HUES6 (cell line): ENCODE data around the gene TCF12.
"Not testable (repeated sequence)": the region's sequence is repeated elsewhere in the genome, so short reads cannot be mapped to it uniquely, and the experiment has no call there.

Experiments used
- H3K27ac ChIP-seq: 2 replicates; pipeline ENCODE4 v1.7.0; 2013; ENCODE audit warnings: low read depth, mild to moderate bottlenecking, low read length, inconsistent platforms
- H3K27me3 ChIP-seq: 2 replicates; pipeline ENCODE4 v1.6.1; 2013; ENCODE audit warnings: low read length; ENCODE audit not compliant: control insufficient read depth, insufficient read depth
- H3K36me3 ChIP-seq: 2 replicates; pipeline ENCODE4 v1.6.1; 2013; ENCODE audit warnings: low read length; ENCODE audit not compliant: control insufficient read depth, insufficient read depth
- H3K4me1 ChIP-seq: 2 replicates; pipeline ENCODE4 v1.6.1; 2013; ENCODE audit warnings: low read length; ENCODE audit not compliant: control insufficient read depth, insufficient read depth
- H3K4me3 ChIP-seq: 2 replicates; pipeline ENCODE4 v1.5.1; 2013; ENCODE audit warnings: low read depth, low read length
- H3K9ac ChIP-seq: one replicate; pipeline ENCODE4 v1.6.1; 2013; ENCODE audit warnings: mild to moderate bottlenecking, low read length
- H3K9me3 ChIP-seq: 2 replicates; pipeline ENCODE4 v1.6.1; 2013; ENCODE audit warnings: low read depth, low read length; ENCODE audit not compliant: control insufficient read depth, insufficient read depth

The TCF12 gene

DNA sequence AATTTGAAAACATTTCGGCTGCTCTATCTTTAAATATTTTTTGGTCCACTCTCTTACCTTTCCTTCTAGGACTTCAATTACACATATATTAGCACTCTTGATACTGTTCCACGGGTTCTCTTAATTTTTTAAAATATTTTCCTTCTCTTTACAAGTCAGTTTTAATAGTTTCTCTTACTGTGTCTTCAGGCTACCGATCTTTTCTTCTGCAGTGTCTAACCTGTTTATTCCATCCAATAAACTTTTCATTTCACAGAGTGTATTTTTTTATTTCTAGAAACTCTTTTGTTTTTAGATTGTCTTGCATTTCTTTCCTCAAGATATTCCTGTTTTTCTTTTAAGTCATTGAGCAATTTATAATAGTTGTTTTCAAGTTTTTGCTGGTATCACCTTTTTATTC lies 27.7 kb downstream of the TCF12 start:
- no peak overlapping the region for H3K4me3 ChIP-seq
- H3K27me3 ChIP-seq: no peaks in the 10 kb centered on the region
- H3K9ac ChIP-seq: no peak overlapping the region
- no peak overlapping the region for H3K27ac ChIP-seq
- peaks cover 3% of the 10 kb centered on the region; the same call in 1 of the 2 replicates for H3K9me3 ChIP-seq
- no peaks in the 10 kb centered on the region for H3K4me1 ChIP-seq
- H3K36me3 ChIP-seq: no peaks in the 10 kb centered on the region

DNA sequence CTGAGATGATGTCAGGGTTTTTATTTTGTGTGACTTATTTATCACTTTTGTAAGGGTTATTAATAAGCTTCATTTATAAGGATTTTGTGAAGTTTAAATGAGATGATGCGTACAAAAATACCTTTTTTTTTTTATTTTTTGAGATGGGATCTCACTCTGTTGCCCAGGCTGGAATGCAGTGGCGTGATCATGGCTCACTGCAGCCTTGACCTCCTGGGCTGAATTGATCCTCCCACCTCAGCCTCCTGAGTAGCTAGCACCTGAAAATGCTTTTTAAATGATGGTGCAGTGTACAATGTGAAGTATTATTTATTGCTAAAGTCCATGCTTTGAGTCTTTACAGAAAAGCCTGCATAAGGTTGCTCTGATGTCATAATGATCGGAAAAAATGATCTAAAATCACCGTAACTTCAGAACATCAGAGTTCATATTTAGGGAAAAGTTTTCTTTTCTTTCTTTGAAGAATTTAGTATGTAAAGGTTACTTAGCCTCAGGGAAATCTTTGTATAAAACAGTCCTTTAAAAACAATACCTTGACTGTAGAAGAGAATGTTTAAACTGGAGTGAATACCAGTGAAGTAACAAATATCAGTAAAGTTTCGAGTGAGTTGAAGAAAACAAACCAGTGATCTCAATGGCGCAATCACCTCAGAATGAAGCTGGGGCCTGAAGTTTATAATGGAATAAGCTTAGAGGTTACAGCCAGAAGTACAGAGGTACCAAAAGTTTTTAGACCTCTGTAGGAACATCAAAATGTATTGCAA lies 29.7 kb downstream of the TCF12 start:
- Histone ChIP-seq H3K4me3 (no peak overlapping the region), H3K9ac (no peak overlapping the region), H3K9me3 (peaks cover 9% of the 10 kb centered on the region; the same call in 1 of the 2 replicates), H3K4me1 (no peaks in the 10 kb centered on the region), H3K36me3 (no peaks in the 10 kb centered on the region), H3K27me3 (no peaks in the 10 kb centered on the region), H3K27ac (no peak overlapping the region)

GRCh38 chr15:56948764-56949101 lies 30.3 kb downstream of the TCF12 start:
- H3K36me3 ChIP-seq: no peaks in the 10 kb centered on the region

GRCh38 chr15:56950979-56951378 lies 32.5 kb downstream of the TCF12 start:
- no peaks in the 10 kb centered on the region for H3K4me1 ChIP-seq
- H3K27ac ChIP-seq: no peak overlapping the region
- H3K36me3 ChIP-seq: no peaks in the 10 kb centered on the region
- H3K27me3 ChIP-seq: no peaks in the 10 kb centered on the region
- H3K9ac ChIP-seq: no peak overlapping the region
- no peak overlapping the region for H3K4me3 ChIP-seq
- peaks cover 9% of the 10 kb centered on the region; the same call in 1 of the 2 replicates for H3K9me3 ChIP-seq

More at GRCh38 chr15:56948764-56949101, 30.3 kb downstream of the TCF12 start:
- Histone ChIP-seq H3K4me1 (no peaks in the 10 kb centered on the region), H3K27ac (no peak overlapping the region), H3K9ac (no peak overlapping the region), H3K9me3 (peaks cover 12% of the 10 kb centered on the region; the same call in 1 of the 2 replicates), H3K27me3 (no peaks in the 10 kb centered on the region), H3K4me3 (no peak overlapping the region)

GRCh38 chr15:56953790-56954189 lies 35.3 kb downstream of the TCF12 start:
- H3K9ac ChIP-seq: no peak overlapping the region
- H3K9me3 ChIP-seq: peaks cover 9% of the 10 kb centered on the region; the same call in 1 of the 2 replicates
- no peak overlapping the region for H3K27ac ChIP-seq
- no peak overlapping the region for H3K4me3 ChIP-seq
- peaks cover 12% of the 10 kb centered on the region for H3K4me1 ChIP-seq
- H3K36me3 ChIP-seq: no peaks in the 10 kb centered on the region
- H3K27me3 ChIP-seq: no peaks in the 10 kb centered on the region

DNA sequence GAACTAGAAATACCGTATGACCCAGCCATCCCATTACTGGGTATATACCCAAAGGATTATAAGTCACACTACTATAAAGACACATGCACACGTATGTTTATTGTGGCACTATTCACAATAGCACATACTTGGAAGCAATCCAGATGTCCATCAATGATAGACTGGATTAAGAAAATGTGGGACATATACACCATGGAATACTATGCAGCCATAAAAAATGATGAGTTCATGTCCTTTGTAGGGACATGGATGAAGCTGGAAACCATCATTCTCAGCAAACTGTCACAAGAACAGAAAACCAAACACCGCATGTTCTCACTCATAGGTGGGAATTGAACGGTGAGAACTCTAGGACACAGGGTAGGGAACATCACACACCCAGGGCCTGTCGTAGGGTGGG lies 36.6 kb downstream of the TCF12 start:
- H3K4me3 ChIP-seq, H3K36me3 ChIP-seq, H3K27ac ChIP-seq, H3K9ac ChIP-seq, H3K27me3 ChIP-seq, H3K9me3 ChIP-seq: not testable (repeated sequence)
- peaks cover 16% of the 10 kb centered on the region for H3K4me1 ChIP-seq

DNA sequence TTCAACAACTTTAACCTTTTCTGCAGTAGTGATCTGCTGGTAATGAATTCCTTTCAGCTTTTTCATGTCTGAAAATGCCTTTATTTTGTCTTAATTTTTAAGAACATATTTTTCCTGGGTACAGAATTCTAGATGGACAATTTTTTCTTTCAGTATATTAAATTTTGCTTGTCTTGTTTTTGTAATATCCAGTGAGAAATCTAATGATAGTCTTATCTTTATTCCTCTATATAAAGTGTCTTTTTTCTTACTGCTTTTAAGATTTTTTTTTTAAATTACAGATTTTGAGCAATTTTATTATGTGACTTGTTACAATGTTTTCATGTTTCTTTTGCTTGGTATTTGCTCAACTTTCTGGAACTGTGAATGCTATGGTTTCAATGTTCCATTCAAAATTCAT lies 38.1 kb downstream of the TCF12 start:
- Histone ChIP-seq H3K4me1 (peaks cover 16% of the 10 kb centered on the region), H3K36me3 (no peaks in the 10 kb centered on the region), H3K27ac (no peak overlapping the region), H3K9ac (no peak overlapping the region), H3K9me3 (peaks cover 9% of the 10 kb centered on the region; the same call in 1 of the 2 replicates), H3K27me3 (no peaks in the 10 kb centered on the region), H3K4me3 (no peak overlapping the region)

GRCh38 chr15:56957812-56958406 lies 39.5 kb downstream of the TCF12 start:
- H3K4me1 ChIP-seq: peaks cover 23% of the 10 kb centered on the region
- 0 out of 2 replicates have a peak overlapping the region, but pooled peaks have one; percentile 20 for H3K27ac ChIP-seq
- H3K27me3 ChIP-seq: no peaks in the 10 kb centered on the region
- H3K9ac ChIP-seq: no peak overlapping the region
- H3K4me3 ChIP-seq: no peak overlapping the region
- H3K9me3 ChIP-seq: peaks cover 6% of the 10 kb centered on the region; the same call in 1 of the 2 replicates
- H3K36me3 ChIP-seq: no peaks in the 10 kb centered on the region

- no peak overlapping the region for H3K4me3 ChIP-seq
Observed at GRCh38 chr15:56959318-56959648, 40.8 kb downstream of the TCF12 start.

GRCh38 chr15:56960116-56960515 lies 41.7 kb downstream of the TCF12 start:
- Histone ChIP-seq H3K36me3 (no peaks in the 10 kb centered on the region), H3K27ac (no peak overlapping the region), H3K4me1 (peaks cover 38% of the 10 kb centered on the region), H3K4me3 (no peak overlapping the region), H3K9ac (no peak overlapping the region), H3K9me3 (no peaks in the 10 kb centered on the region), H3K27me3 (no peaks in the 10 kb centered on the region)

More at GRCh38 chr15:56959318-56959648, 40.8 kb downstream of the TCF12 start:
- no peaks in the 10 kb centered on the region for H3K9me3 ChIP-seq
- no peaks in the 10 kb centered on the region for H3K27me3 ChIP-seq
- H3K27ac ChIP-seq: no peak overlapping the region
- no peaks in the 10 kb centered on the region for H3K36me3 ChIP-seq
- H3K9ac ChIP-seq: no peak overlapping the region
- H3K4me1 ChIP-seq: peaks cover 36% of the 10 kb centered on the region

DNA sequence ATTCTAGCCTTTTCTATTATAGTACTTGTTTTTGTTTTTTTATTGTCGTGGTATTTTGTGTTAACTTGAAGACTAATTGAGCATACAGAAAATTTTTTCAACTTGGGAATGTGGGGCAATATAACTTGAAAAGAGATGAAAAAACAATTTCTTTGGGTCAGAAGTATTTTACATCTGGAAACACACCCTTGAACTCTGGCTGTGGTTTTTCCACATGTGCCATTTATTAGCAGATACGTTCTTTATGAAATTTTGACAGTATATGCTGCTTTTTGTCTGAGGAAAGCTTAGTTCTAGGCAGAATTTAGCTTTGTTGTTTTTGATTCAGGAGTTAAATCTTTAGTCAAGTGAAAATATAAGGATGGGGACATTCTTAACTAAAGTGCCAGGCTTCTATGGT lies 44.7 kb downstream of the TCF12 start:
- no peak overlapping the region for H3K4me3 ChIP-seq
- H3K9me3 ChIP-seq: no peaks in the 10 kb centered on the region
- no peaks in the 10 kb centered on the region for H3K27me3 ChIP-seq
- no peak overlapping the region for H3K9ac ChIP-seq
- H3K27ac ChIP-seq: no peak overlapping the region
- no peaks in the 10 kb centered on the region for H3K36me3 ChIP-seq
- peaks cover 29% of the 10 kb centered on the region for H3K4me1 ChIP-seq
